GM19397 (cell line): Measurements from ENCODE around the gene GATA6.
"Not testable (repeated sequence)": the region's sequence is repeated elsewhere in the genome, so short reads cannot be mapped to it uniquely, and the experiment has no call there.

ENCODE experiments used
- ATAC-seq: cut with Tn5 transposase; IDR thresholded peaks from one replicate; pipeline ENCODE4 v1.9.1; 2021; ENCODE audit warnings: mild to moderate bottlenecking, moderate library complexity; ENCODE audit not compliant: unreplicated experiment

Gene GATA6

GRCh38 chr18:22180722-22181121 is 11.3 kb downstream of the GATA6 start:
- no peak for ATAC-seq

- no peak for ATAC-seq
Observed at GRCh38 chr18:22182884-22183697, 13.7 kb downstream of the GATA6 start.

GRCh38 chr18:22183698-22184170 is 14.3 kb downstream of the GATA6 start:
- ATAC-seq, result no peak

GRCh38 chr18:22184573-22184972 is 15.2 kb downstream of the GATA6 start:
- ATAC-seq, result not testable (repeated sequence)

- no peak for ATAC-seq
Observed at GRCh38 chr18:22185273-22185672, 15.9 kb downstream of the GATA6 start.

- ATAC-seq, result no peak
Observed at GRCh38 chr18:22185771-22186386, 16.5 kb downstream of the GATA6 start.

GRCh38 chr18:22186484-22186971 is 17.1 kb downstream of the GATA6 start:
- no peak for ATAC-seq

- no peak for ATAC-seq
Observed at GRCh38 chr18:22188559-22189267, 19.3 kb downstream of the GATA6 start.

- ATAC-seq, result no peak
Observed at GRCh38 chr18:22189449-22190166, 20.2 kb downstream of the GATA6 start.

GRCh38 chr18:22191346-22191695 is 21.9 kb downstream of the GATA6 start:
- ATAC-seq, result no peak

- ATAC-seq, result no peak
Observed at GRCh38 chr18:22191923-22192322, 22.5 kb downstream of the GATA6 start.

GRCh38 chr18:22193466-22193865 is 24.1 kb downstream of the GATA6 start:
- no peak for ATAC-seq

- ATAC-seq, result no peak
Observed at GRCh38 chr18:22194151-22194598, 24.8 kb downstream of the GATA6 start.

- no peak for ATAC-seq
Observed at GRCh38 chr18:22195052-22195451, 25.7 kb downstream of the GATA6 start.

GRCh38 chr18:22196943-22197342 is 27.6 kb downstream of the GATA6 start:
- not testable (repeated sequence) for ATAC-seq

- ATAC-seq, result no peak
Observed at GRCh38 chr18:22197668-22198067, 28.3 kb downstream of the GATA6 start.

- ATAC-seq, result no peak
Observed at GRCh38 chr18:22198163-22198562, 28.8 kb downstream of the GATA6 start.

GRCh38 chr18:22199005-22199404 is 29.6 kb downstream of the GATA6 start:
- ATAC-seq, result no peak

GRCh38 chr18:22200611-22201225 is 31.3 kb downstream of the GATA6 start:
- ATAC-seq, result no peak

GRCh38 chr18:22203035-22203434 is 33.6 kb downstream of the GATA6 start:
- no peak for ATAC-seq
